Fibroblast of the aortic adventitia (primary cell): ENCODE measurements around the gene ING2. TPM values are rescaled to one million over a fixed set of nuclear protein-coding genes. Genes with fewer than 3 reads are reported as not detected.

ENCODE experiments used
- DNase-seq: peaks from one replicate; pipeline ENCODE4 v3.0.0-alpha.2; 2010; ENCODE audit warnings: low read depth
- H3K4me3 ChIP-seq: 2 replicates; pipeline ENCODE4 v1.5.1; 2011; ENCODE audit warnings: low read depth, mild to moderate bottlenecking, control low read depth, low read length, moderate library complexity
- total RNA-seq: library from RNA; depleted of rRNA; stranded (reverse); fragments of >200 nt; gene quantifications from 2 replicates; pipeline ENCODE4 v1.2.3, GENCODE V29; 2012; ENCODE audit warnings: low replicate concordance
- TF ChIP-seq, protein P1 (sequence below): IDR thresholded peaks from 2 replicates; pipeline ENCODE4 v1.5.1; 2011; ENCODE audit warnings: mild to moderate bottlenecking, low read length, control low read depth, inconsistent platforms; ENCODE audit not compliant: insufficient read depth

Gene ING2
- total RNA-seq, 1 donor: 14.8 TPM

DNA sequence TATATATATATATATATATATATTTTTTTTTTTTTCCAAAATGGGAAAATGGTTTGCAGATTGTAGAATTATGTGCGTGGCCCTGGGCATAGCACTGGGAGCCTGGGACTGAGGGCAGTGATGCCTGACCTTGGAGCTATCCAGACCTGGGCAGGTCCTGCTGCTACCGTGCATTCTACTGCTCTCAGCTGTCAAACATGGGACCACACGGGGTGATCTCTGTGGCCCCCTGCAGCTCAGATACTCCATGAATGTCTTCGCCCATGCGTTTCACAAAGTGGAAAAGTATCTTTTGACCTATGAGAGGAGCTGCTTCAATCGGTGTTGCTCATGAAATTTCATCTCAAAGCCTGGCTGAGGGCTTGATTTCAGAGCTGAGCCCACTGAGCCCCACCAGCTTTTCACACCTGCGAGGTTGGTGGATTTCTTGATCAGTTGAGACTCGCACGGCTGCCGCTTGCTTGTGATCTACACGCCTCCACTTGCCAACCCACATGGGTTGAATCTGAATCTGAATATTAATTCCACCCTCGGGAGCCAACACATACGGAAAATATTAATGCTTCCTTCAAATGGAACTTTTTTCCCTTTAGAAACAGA lies 35.7 kb downstream of the ING2 start:
- TF ChIP-seq, protein P1, sequence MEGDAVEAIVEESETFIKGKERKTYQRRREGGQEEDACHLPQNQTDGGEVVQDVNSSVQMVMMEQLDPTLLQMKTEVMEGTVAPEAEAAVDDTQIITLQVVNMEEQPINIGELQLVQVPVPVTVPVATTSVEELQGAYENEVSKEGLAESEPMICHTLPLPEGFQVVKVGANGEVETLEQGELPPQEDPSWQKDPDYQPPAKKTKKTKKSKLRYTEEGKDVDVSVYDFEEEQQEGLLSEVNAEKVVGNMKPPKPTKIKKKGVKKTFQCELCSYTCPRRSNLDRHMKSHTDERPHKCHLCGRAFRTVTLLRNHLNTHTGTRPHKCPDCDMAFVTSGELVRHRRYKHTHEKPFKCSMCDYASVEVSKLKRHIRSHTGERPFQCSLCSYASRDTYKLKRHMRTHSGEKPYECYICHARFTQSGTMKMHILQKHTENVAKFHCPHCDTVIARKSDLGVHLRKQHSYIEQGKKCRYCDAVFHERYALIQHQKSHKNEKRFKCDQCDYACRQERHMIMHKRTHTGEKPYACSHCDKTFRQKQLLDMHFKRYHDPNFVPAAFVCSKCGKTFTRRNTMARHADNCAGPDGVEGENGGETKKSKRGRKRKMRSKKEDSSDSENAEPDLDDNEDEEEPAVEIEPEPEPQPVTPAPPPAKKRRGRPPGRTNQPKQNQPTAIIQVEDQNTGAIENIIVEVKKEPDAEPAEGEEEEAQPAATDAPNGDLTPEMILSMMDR: no peak

DNA sequence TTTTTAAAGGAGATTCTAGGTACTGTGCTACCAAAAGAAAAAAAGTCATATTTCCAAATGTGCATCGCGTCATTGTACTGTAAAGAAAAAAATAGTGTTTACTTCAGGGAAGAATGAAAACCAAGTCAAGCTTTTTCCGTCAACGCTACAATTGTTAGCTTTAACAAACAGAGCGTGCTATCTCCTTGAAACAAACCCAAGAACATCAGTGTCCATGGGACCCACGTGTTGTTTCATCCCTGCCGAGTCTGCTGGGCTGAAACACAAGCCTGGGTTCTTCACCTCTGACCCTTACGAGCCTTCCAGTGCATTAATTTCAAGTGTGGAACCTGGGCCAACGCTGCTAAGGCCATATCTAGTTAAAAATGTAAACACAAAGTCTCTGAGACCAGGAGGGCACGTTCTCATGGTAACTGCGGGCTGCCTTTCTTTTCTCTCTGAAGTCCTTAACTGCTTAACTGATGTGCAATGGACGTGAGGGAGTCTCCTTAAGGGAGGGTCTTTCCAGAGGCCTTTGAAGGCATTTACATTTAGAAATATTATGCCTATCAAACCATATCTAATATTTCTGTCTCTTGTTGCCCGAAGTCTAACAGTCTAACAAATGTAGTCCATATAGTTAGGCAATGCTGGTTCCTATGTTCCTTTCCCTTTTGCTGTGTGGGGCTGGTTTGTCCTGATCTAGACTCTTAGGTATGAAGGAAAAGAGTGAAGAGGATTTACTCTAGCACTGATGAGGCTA lies 36.3 kb downstream of the ING2 start:
- H3K4me3 ChIP-seq: peak overlapping the region; percentile 11
- TF ChIP-seq, protein P1: no peak
- DNase-seq: peak; percentile 23

More for the DNA sequence above, 35.7 kb downstream of the ING2 start:
- DNase-seq: no peak
- no peak overlapping the region for H3K4me3 ChIP-seq

DNA sequence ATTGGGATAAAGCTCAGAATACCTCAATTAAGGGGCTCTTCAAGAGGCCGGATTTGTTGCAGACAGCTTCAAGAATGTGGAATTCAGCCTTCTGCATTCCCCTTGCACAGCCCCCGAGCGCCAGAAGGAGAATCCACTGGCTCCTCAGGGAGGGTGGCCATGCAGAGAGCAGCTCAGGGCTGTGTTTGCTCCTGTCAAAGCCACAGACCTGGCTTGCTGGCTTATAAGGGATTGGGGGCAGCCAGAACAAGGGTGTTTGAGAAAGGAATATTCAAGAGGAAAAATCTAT lies 36.8 kb downstream of the ING2 start:
- DNase-seq: no peak
- TF ChIP-seq, protein P1: no peak
- H3K4me3 ChIP-seq: no peak overlapping the region

DNA sequence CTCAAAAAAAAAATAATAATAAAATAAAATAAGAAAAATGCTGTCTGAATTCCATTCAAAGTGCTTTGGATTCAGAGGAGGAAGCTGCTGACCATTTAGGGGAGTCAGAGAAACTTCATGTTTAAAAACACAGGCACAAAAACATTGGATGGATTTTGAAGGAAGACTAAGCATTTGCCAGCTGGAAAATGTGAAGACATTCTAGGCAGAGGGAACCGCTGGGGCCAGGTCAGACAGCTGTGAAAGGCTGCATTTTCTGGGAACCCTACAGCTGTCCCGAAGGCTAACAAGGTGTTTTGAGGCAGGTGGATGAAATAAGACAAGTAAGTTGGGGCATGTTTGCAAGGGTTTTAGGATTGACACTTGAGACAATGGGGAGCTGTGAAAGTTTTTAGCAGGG lies 38.6 kb downstream of the ING2 start:
- TF ChIP-seq, protein P1: no peak
- DNase-seq: no peak
- H3K4me3 ChIP-seq: no peak overlapping the region

DNA sequence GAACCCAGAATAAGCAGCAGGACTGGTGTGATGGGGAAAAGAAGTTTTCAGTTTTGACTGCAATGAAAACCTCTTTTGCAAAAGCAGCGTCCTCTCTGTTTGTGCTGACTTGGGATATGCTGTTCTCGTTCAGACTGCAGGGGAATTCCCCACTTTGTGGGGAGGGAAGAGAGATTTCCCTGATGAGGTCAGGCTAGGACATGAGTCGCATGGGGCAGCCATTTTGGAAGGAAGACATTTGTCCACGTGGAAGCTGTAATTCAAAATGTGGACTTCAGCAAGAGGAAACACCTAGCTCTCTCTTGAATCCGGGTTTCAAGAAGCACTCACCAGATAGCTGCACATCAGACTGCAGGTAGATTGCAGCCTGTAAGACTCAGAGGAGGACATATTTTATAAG lies 39.3 kb downstream of the ING2 start:
- TF ChIP-seq, protein P1: no peak
- DNase-seq: no peak

DNA sequence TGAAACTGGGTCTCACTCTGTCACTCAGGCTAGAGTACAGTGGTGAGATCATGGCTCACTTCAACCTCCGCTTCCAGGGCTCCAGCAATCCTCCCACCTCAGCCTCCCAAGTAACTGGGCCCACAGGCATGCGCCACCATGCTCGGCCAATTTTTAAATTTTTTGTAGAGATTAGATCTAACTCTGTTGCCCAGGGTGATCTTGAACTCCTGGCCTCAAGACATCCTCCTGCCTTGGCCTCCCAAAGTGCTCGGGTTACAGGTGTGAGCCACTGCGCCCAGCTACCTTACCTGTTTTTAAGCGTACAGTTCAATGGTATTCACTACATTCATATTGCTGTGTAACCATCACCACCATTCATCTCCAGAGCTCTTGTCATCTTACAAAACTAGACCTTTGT lies 41.5 kb downstream of the ING2 start:
- H3K4me3 ChIP-seq: no peak overlapping the region
- TF ChIP-seq, protein P1: no peak
- DNase-seq: no peak

More for the DNA sequence above, 39.3 kb downstream of the ING2 start:
- no peak overlapping the region for H3K4me3 ChIP-seq
